Putamen (tissue), 1 donor: Measurements from ENCODE around the gene ZBTB17.
"Not testable (repeated sequence)": the region's sequence is repeated elsewhere in the genome, so short reads cannot be mapped to it uniquely, and the experiment has no call there.

Experiments
- DNase-seq: peaks from one replicate; pipeline ENCODE4 v3.0.0-alpha.2; 2016; ENCODE audit warnings: low spot score

The ZBTB17 gene

GRCh38 chr1:16011936-16012589, 36.2 kb upstream of the ZBTB17 start:
- DNase-seq = no peak

DNA sequence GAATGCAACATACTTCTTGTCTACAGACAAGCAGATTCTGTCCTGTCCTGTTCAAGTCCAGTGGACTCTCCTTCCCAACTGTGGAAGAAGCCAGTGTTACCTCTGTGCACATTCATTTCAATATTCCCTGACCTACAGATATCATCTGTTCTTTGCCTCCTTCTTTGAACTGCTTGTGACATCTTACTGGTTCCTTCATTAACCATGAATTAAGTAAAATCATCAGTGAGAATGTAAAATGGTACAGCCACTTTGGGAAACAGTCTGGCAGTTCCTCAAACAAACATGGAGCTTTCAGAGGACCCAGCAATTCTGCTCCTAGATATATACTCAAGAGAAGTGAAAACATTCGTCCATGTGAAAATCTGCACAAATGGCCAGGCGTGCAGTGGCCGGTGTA, 34.9 kb upstream of the ZBTB17 start:
- no peak for DNase-seq

- DNase-seq = no peak
Measured at GRCh38 chr1:16009678-16010077, 33.8 kb upstream of the ZBTB17 start.

- peak; percentile 49 for DNase-seq
Measured at GRCh38 chr1:16009030-16009460, 33.1 kb upstream of the ZBTB17 start.

GRCh38 chr1:16007671-16008341, 31.9 kb upstream of the ZBTB17 start:
- no peak for DNase-seq

- DNase-seq = no peak
Measured at GRCh38 chr1:16006552-16007485, 30.9 kb upstream of the ZBTB17 start.

DNA sequence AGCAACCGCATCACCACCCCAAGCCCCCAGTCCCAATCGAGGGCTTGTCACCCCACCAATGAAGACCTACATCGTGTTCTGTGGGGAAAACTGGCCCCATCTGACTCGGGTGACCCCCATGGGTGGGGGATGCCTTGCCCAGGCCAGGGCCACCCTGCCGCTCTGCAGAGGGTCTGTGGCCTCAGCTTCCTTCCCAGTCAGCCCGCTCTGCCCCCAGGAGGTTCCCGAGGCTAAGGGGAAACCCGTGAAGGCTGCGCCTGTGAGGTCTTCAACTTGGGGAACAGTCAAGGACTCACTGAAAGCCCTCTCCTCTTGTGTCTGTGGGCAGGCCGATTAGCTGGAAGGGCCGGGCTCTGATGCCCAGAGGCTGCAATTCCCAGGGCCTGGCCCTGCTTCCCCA, 30.1 kb upstream of the ZBTB17 start:
- no peak for DNase-seq

DNA sequence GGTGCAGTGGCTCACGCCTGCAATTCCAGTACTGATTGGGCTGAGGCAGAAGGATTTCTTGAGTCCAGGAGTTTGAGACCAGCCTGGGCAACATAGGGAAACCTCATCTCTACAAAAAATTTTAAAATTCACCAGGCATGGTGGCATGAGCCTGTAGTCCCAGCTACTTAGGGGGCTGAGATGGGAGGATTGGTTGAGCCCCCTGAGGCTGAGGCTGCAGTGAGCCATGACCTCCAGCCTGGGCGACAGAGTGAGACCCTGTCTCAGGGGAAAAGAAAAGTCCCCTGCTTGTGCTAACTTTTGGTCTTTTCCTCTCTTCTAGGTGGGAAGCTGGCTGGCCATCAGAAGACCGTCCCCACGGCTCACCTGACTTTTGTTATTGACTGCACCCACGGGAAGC, 29.7 kb upstream of the ZBTB17 start:
- no peak for DNase-seq

- not testable (repeated sequence) for DNase-seq
Measured at GRCh38 chr1:16001274-16001673, 25.4 kb upstream of the ZBTB17 start.

DNA sequence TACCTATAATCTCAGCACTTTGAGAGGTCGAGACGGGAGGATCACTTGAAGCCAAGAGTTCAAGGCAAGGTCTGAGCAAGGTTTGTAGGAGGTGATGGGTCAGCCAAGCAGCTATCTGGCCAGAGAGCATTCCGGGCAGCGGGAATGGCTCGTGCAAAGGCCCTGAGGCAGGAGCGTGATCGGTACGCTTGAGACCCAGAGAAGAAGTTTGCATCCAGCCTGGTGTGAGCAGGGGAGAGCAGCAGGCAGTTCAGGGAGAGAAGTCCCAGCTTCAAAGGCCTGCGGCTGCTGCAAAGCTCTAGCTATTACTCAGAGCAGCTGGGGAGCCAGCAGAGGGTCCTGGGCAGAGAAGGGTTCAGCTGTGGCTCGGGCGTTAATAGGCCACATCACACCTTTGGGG, 23.0 kb upstream of the ZBTB17 start:
- no peak for DNase-seq

DNA sequence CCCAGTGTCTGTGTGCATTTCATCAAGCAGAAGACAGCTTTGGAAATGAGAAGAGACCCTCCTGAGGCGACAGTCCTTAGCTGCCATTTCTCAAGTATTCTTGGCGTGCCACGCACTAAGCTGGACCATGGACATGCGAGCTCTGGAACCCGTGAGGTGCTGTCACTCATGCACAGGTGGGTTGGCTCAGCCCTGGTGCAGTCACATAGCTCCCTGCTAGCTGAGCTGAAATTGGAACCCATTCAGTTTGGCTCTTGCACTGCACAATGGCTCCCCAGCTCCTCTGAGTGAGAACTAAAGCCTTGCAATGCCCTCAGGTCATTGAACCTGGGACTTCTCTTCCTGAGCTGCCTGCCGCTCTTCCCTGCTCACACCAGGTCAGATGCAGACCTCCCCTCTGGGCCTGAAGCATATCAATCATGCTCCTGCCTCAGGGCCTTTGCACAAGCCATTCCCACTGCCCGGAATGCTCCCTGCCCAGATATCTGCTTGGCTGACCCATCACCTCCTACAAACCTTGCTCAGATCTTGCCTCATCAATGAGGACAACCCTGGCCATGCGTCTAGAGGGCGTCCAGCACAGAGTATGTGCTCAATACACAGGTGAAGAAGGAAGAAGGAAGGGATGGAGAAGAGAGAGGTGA, 21.9 kb upstream of the ZBTB17 start:
- DNase-seq = no peak

GRCh38 chr1:15997076-15997585, 21.2 kb upstream of the ZBTB17 start:
- DNase-seq = no peak

DNA sequence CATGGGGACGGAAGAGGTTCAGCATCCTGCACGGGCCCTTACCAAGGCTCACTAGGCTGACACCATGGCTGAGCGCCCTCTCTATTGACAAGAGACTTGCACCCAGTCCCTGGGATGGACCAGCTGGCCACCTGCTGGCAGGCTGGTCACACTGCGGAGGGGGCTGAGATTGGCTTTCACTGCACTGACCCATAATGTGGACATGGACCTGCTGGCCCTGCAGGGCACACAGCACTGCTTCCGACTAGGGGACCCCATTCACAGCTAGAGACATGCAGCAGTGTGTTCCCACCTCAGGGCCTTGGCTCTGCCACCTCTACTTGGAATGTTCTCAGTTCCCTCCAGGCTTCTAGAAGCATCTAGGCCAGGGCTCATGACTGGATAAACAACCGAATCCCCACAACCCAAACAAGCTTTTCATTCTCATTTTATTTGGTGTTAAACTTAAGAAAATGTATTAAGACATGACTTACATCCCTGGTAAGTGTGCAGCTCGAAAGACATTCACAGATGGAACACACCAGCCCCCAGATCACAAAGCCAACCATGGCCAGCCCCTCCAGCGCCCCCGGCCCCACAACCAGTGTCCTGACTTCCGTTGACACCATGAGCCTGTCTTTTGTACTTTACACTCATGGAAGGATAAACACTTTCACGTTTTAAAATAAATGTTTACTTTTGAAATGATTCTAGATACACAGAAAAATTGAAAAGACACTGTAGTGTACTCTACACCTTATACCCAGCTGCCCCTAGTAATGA, 18.9 kb upstream of the ZBTB17 start:
- DNase-seq = peak; percentile 71

- DNase-seq = no peak
Measured at GRCh38 chr1:15994081-15994480, 18.2 kb upstream of the ZBTB17 start.

GRCh38 chr1:15993666-15994065, 17.8 kb upstream of the ZBTB17 start:
- DNase-seq = no peak

- DNase-seq = no peak
Measured at GRCh38 chr1:15992582-15993500, 16.9 kb upstream of the ZBTB17 start.

- no peak for DNase-seq
Measured at GRCh38 chr1:15992187-15992553, 16.3 kb upstream of the ZBTB17 start.

- no peak for DNase-seq
Measured at GRCh38 chr1:15991427-15992186, 15.7 kb upstream of the ZBTB17 start.

DNA sequence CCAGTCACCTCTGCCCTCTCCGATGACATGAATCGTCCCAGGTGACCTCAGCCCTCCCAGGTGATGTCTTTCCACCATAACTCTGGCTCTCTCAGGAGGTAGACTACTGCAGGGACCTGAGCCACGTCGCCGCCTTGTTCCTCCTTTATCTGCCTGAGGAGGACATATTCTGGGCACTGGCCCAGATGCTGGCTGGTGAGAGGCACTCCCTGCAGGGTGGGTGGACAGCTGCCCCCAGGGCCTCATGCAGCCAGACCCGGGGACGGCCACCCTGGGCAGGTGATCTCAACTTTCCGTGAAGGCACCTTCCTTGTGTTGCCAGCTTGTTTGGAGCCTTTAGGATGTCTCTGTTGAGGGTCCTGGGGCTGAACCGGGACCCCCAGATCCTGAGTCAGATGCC, 13.9 kb upstream of the ZBTB17 start:
- DNase-seq = no peak
